ENCODE data around the gene CDS1. TPM values are rescaled to one million over a fixed set of nuclear protein-coding genes. Genes with fewer than 3 reads are reported as not detected.

CDS1 gene
- total RNA-seq, 1 donor from 2014 or later = 8.8 TPM

DNA sequence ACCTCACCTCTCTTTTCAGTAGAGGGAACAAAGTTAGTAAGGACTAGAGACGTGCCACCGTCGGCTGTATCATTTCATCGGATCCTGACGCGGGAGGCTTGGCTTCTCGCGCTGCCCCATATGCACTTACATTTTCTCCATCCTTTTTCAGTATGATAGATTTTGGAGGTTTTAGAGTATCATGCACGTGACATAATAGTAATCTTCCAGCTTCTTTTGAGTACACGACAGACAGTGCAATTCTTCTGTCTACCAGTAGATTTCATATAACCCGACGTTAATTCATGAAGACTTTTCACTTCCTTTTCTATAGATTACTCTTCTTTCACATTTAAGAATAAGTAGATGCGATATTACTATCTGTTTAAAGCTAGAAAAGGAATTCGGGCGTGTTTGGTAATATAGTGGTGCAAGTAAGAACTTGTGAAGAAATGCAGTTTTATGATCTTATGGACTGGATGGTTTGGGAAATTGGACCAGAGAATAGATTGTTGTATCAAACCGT, 1.0 kb downstream of the CDS1 start:
- intact Hi-C loops (cut with DNase I) = no loop called here
- H3K4me1 ChIP-seq = peaks cover 15% of the 10 kb centered on the region

GRCh38 chr4:84585251-84585650, 2.3 kb downstream of the CDS1 start:
- H3K4me3 ChIP-seq = no peak overlapping the region
- no peak for DNase-seq (ENCODE audit: extremely low spot score in 2 of 2)
- intact Hi-C loops (cut with DNase I) = no loop called here
- H3K27ac ChIP-seq = no peak overlapping the region
- H3K9me3 ChIP-seq = peaks cover 4% of the 10 kb centered on the region
- no peaks in the 10 kb centered on the region for H3K36me3 ChIP-seq
- no peaks in the 10 kb centered on the region for H3K27me3 ChIP-seq
- peaks cover 15% of the 10 kb centered on the region for H3K4me1 ChIP-seq
- no peak for TF ChIP-seq POLR2A (IDR thresholded peaks at IDR 0.05)
- TF ChIP-seq, protein P1, sequence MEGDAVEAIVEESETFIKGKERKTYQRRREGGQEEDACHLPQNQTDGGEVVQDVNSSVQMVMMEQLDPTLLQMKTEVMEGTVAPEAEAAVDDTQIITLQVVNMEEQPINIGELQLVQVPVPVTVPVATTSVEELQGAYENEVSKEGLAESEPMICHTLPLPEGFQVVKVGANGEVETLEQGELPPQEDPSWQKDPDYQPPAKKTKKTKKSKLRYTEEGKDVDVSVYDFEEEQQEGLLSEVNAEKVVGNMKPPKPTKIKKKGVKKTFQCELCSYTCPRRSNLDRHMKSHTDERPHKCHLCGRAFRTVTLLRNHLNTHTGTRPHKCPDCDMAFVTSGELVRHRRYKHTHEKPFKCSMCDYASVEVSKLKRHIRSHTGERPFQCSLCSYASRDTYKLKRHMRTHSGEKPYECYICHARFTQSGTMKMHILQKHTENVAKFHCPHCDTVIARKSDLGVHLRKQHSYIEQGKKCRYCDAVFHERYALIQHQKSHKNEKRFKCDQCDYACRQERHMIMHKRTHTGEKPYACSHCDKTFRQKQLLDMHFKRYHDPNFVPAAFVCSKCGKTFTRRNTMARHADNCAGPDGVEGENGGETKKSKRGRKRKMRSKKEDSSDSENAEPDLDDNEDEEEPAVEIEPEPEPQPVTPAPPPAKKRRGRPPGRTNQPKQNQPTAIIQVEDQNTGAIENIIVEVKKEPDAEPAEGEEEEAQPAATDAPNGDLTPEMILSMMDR (IDR thresholded peaks at IDR 0.05) = no peak
- TF ChIP-seq POLR2AphosphoS5 (IDR thresholded peaks at IDR 0.05; ENCODE audit: insufficient read depth in 1 of 2, low read depth in 1 of 2) = no peak

More for the DNA sequence above, 1.0 kb downstream of the CDS1 start:
- TF ChIP-seq POLR2A (IDR thresholded peaks at IDR 0.05) = no peak
- TF ChIP-seq POLR2AphosphoS5 (IDR thresholded peaks at IDR 0.05; ENCODE audit: insufficient read depth in 1 of 2, low read depth in 1 of 2) = no peak
- TF ChIP-seq, protein P1 (IDR thresholded peaks at IDR 0.05) = no peak
- H3K9me3 ChIP-seq = peaks cover 4% of the 10 kb centered on the region
- H3K4me3 ChIP-seq = peak overlapping the region; percentile 65 to 82
- no peaks in the 10 kb centered on the region for H3K36me3 ChIP-seq
- no peaks in the 10 kb centered on the region for H3K27me3 ChIP-seq
- DNase-seq (ENCODE audit: extremely low spot score in 2 of 2) = no peak
- peak overlapping the region; percentile 87 for H3K27ac ChIP-seq

GRCh38 chr4:84594724-84595123, 11.8 kb downstream of the CDS1 start:
- intact Hi-C loops (cut with DNase I) = no loop called here
- Histone ChIP-seq H3K9me3 (no peaks in the 10 kb centered on the region), H3K36me3 (no peaks in the 10 kb centered on the region), H3K4me1 (no peaks in the 10 kb centered on the region), H3K4me3 (no peak overlapping the region), H3K27ac (no peak overlapping the region), H3K27me3 (no peaks in the 10 kb centered on the region)
- TF ChIP-seq POLR2AphosphoS5 (IDR thresholded peaks at IDR 0.05; ENCODE audit: insufficient read depth in 1 of 2, low read depth in 1 of 2) (no peak), POLR2A (IDR thresholded peaks at IDR 0.05) (no peak)
- TF ChIP-seq, protein P1 (IDR thresholded peaks at IDR 0.05) = no peak
- no peak for DNase-seq (ENCODE audit: extremely low spot score in 2 of 2)

DNA sequence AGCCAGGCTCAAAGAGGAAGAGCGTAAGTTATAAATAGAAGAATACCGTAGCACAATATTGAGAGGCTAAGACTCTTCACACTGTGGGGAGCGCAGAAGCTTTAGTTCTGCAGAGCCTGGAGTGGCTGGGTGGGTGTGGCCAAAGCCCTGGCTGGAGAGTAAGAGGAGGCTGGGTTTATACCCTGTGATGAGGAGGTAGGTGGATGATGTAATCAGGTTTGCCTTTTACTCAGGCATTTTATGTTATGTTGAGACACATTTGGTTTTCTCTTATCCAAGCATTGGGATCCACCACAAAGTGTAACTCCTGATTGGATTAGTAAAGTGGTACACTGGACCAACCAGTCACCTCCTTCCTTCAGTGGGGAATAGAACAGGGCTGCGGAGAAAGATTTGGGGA, 13.9 kb downstream of the CDS1 start:
- Histone ChIP-seq H3K4me3 (no peak overlapping the region), H3K36me3 (no peaks in the 10 kb centered on the region), H3K27me3 (no peaks in the 10 kb centered on the region), H3K27ac (no peak overlapping the region), H3K4me1 (no peaks in the 10 kb centered on the region), H3K9me3 (no peaks in the 10 kb centered on the region)
- DNase-seq (ENCODE audit: extremely low spot score in 2 of 2) = no peak
- TF ChIP-seq POLR2A (IDR thresholded peaks at IDR 0.05) (no peak), POLR2AphosphoS5 (IDR thresholded peaks at IDR 0.05; ENCODE audit: insufficient read depth in 1 of 2, low read depth in 1 of 2) (no peak)
- TF ChIP-seq, protein P1 (IDR thresholded peaks at IDR 0.05) = no peak
- intact Hi-C loops (cut with DNase I) = no loop called here

- Histone ChIP-seq H3K4me1 (no peaks in the 10 kb centered on the region), H3K27ac (no peak overlapping the region), H3K9me3 (no peaks in the 10 kb centered on the region), H3K4me3 (no peak overlapping the region), H3K36me3 (no peaks in the 10 kb centered on the region), H3K27me3 (no peaks in the 10 kb centered on the region)
- TF ChIP-seq POLR2A (IDR thresholded peaks at IDR 0.05) (no peak), POLR2AphosphoS5 (IDR thresholded peaks at IDR 0.05; ENCODE audit: insufficient read depth in 1 of 2, low read depth in 1 of 2) (no peak)
- TF ChIP-seq, protein P1 (IDR thresholded peaks at IDR 0.05) = no peak
- no peak for DNase-seq (ENCODE audit: extremely low spot score in 2 of 2)
- intact Hi-C loops (cut with DNase I) = no loop called here
Observed at GRCh38 chr4:84597450-84597849, 14.5 kb downstream of the CDS1 start.
